ENCODE results near the gene NRBF2.

Gene NRBF2

GRCh38 chr10:63169624-63170023, 36.5 kb downstream of the NRBF2 start:
- Histone ChIP-seq H2AFZ (ENCODE audit: low read length) (no peak overlapping the region), H3K4me1 (ENCODE audit: low read length) (peaks cover 21% of the 10 kb centered on the region), H3K79me2 (ENCODE audit: low read length) (peaks cover 8% of the 10 kb centered on the region), H3K4me2 (ENCODE audit: low read depth, low read length) (no peak overlapping the region), H3K4me3 (ENCODE audit: low read length) (no peak overlapping the region), H3F3A (ENCODE audit: insufficient read depth, low read length) (peaks cover 9% of the 10 kb centered on the region), H3K27me3 (replicated peaks; ENCODE audit: insufficient read depth, low read length) (no peaks in the 10 kb centered on the region), H3K9me3 (replicated peaks; ENCODE audit: insufficient read depth, low read length) (no peaks in the 10 kb centered on the region), H3K27ac (ENCODE audit: low read length) (no peak overlapping the region), H3K36me3 (replicated peaks; ENCODE audit: insufficient read depth, low read length) (0 out of 2 replicates have a peak, but pooled peaks cover 4% of the 10 kb centered on the region), H3K9me2 (replicated peaks; ENCODE audit: insufficient read depth, low read length) (no peaks in the 10 kb centered on the region), H3K9ac (ENCODE audit: low read length) (no peak overlapping the region), H4K20me1 (ENCODE audit: insufficient read depth, low read length) (no peaks in the 10 kb centered on the region)
- no peak for DNase-seq
- no peak for TF ChIP-seq CTCF (IDR thresholded peaks at IDR 0.05; ENCODE audit: low read length)
- no peak for TF ChIP-seq EZH2phosphoT487 (IDR thresholded peaks at IDR 0.05; ENCODE audit: low read length)
- TF ChIP-seq EZH2 (optimal IDR thresholded peaks at IDR 0.05; ENCODE audit: low read depth, low read length), result no peak

GRCh38 chr10:63171255-63171855, 38.2 kb downstream of the NRBF2 start:
- Histone ChIP-seq H3F3A (ENCODE audit: insufficient read depth, low read length) (peaks cover 9% of the 10 kb centered on the region), H3K4me3 (ENCODE audit: low read length) (no peak overlapping the region), H3K9me3 (replicated peaks; ENCODE audit: insufficient read depth, low read length) (no peaks in the 10 kb centered on the region), H3K27me3 (replicated peaks; ENCODE audit: insufficient read depth, low read length) (no peaks in the 10 kb centered on the region), H3K79me2 (ENCODE audit: low read length) (peaks cover 11% of the 10 kb centered on the region), H2AFZ (ENCODE audit: low read length) (no peak overlapping the region), H3K4me1 (ENCODE audit: low read length) (peaks cover 21% of the 10 kb centered on the region), H3K4me2 (ENCODE audit: low read depth, low read length) (no peak overlapping the region), H4K20me1 (ENCODE audit: insufficient read depth, low read length) (no peaks in the 10 kb centered on the region), H3K36me3 (replicated peaks; ENCODE audit: insufficient read depth, low read length) (peaks cover 4% of the 10 kb centered on the region; the same call in 1 of the 2 replicates), H3K27ac (ENCODE audit: low read length) (no peak overlapping the region), H3K9me2 (replicated peaks; ENCODE audit: insufficient read depth, low read length) (no peaks in the 10 kb centered on the region), H3K9ac (ENCODE audit: low read length) (no peak overlapping the region)
- TF ChIP-seq EZH2phosphoT487 (IDR thresholded peaks at IDR 0.05; ENCODE audit: low read length), result no peak
- DNase-seq, result no peak

DNA sequence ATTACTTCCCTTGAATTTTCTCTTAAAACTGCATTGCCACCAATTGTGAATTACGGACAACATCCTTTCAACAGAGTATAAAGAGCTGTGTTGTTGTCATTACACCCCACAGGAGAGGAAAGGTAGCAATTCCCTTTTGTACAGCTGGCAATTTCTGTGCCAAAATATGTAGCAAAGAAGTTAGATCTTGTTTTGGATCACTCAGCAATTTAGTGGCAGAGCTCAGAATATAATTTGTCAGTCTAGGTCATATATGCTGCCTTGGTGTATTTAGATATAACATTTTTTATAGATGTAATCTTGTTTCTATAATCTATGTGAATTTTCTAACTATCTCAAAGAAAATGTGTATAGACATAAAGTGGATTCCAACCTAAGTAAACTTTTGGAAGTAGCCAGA, 38.8 kb downstream of the NRBF2 start:
- Histone ChIP-seq H3K4me2 (ENCODE audit: low read depth, low read length) (no peak overlapping the region), H4K20me1 (ENCODE audit: insufficient read depth, low read length) (no peaks in the 10 kb centered on the region), H3K9ac (ENCODE audit: low read length) (no peak overlapping the region), H3K27ac (ENCODE audit: low read length) (no peak overlapping the region), H3K4me1 (ENCODE audit: low read length) (peaks cover 21% of the 10 kb centered on the region), H3K27me3 (replicated peaks; ENCODE audit: insufficient read depth, low read length) (no peaks in the 10 kb centered on the region), H3F3A (ENCODE audit: insufficient read depth, low read length) (peaks cover 9% of the 10 kb centered on the region), H3K36me3 (replicated peaks; ENCODE audit: insufficient read depth, low read length) (peaks cover 4% of the 10 kb centered on the region; the same call in 1 of the 2 replicates), H3K4me3 (ENCODE audit: low read length) (no peak overlapping the region), H3K9me3 (replicated peaks; ENCODE audit: insufficient read depth, low read length) (no peaks in the 10 kb centered on the region), H2AFZ (ENCODE audit: low read length) (no peak overlapping the region), H3K79me2 (ENCODE audit: low read length) (peaks cover 11% of the 10 kb centered on the region), H3K9me2 (replicated peaks; ENCODE audit: insufficient read depth, low read length) (no peaks in the 10 kb centered on the region)
- no peak for DNase-seq
- TF ChIP-seq EZH2phosphoT487 (IDR thresholded peaks at IDR 0.05; ENCODE audit: low read length) (no peak), EZH2 (optimal IDR thresholded peaks at IDR 0.05; ENCODE audit: low read depth, low read length) (no peak), CTCF (IDR thresholded peaks at IDR 0.05; ENCODE audit: low read length) (no peak)

Measured in MM.1S (cell line).